ENCODE measurements around the gene COL6A2. TPM values are rescaled to one million over a fixed set of nuclear protein-coding genes. Genes with fewer than 3 reads are reported as not detected.

COL6A2 gene
- total and polyA plus RNA-seq, 2 of the 4 experiments (the other 2 are of a cell fraction): 208 to 1,065 TPM

- H3K27me3 ChIP-seq (ENCODE audit: control insufficient read depth, insufficient read depth, low read length): no peaks in the 10 kb centered on the region
- no peak overlapping the region for H4K5ac ChIP-seq (ENCODE audit: low read depth, low read length)
- in situ Hi-C loops (cut with MboI; ENCODE audit: low sequenced_read_pairs): no loop called here
- no peak overlapping the region for H2BK20ac ChIP-seq (ENCODE audit: low read depth, low read length)
- ATAC-seq (ENCODE audit: low read depth) (no peak), DNase-seq (no peak)
- no peak overlapping the region for H3K27ac ChIP-seq (ENCODE audit: insufficient read depth, low read length)
- intact Hi-C loops (cut with micrococcal nuclease): no loop called here
- H3K79me1 ChIP-seq (ENCODE audit: low read depth in 1 of 2, low read length in 2 of 2): peaks cover 24 to 91% of the 10 kb centered on the region in 2 experiments
- H2AFZ ChIP-seq (replicated peaks; ENCODE audit: low read length, poor library complexity): no peak overlapping the region
- no peak overlapping the region for H3K9ac ChIP-seq (ENCODE audit: low read depth, low read length)
- dilution Hi-C loops (cut with HindIII; ENCODE audit: low sequenced_read_pairs, unreplicated experiment): no loop called here
- peaks cover under 1% of the 10 kb centered on the region; the same call in 1 of the 2 replicates for H3K4me1 ChIP-seq (ENCODE audit: control insufficient read depth, insufficient read depth, low read length)
- no peak overlapping the region for H3K18ac ChIP-seq (ENCODE audit: low read depth, low read length)
- ChIA-PET POLR2A (ENCODE audit: unreplicated experiment) (no interaction called here), CTCF (no interaction called here)
- TF ChIP-seq FOS (IDR thresholded peaks at IDR 0.05; ENCODE audit: low read depth, low read length): no peak
- no peak for TF ChIP-seq RAD21 (IDR thresholded peaks at IDR 0.05; ENCODE audit: low read length)
- no peak for TF ChIP-seq RCOR1 (IDR thresholded peaks at IDR 0.05; ENCODE audit: insufficient replicate concordance, low read length)
- no peak for TF ChIP-seq SMC3 (IDR thresholded peaks at IDR 0.05; ENCODE audit: low read depth, low read length)
- H2BK5ac ChIP-seq (ENCODE audit: low read depth, low read length, poor library complexity, severe bottlenecking): no peak overlapping the region
- H4K20me1 ChIP-seq (ENCODE audit: insufficient read depth, low read length): peaks cover 82% of the 10 kb centered on the region
- H4K8ac ChIP-seq (ENCODE audit: low read depth in 2 of 2, low read length in 2 of 2): no peak overlapping the region; a peak in 1 of 4 replicates
- H3K23ac ChIP-seq (ENCODE audit: low read depth, low read length): no peak overlapping the region
- H3K4me2 ChIP-seq (ENCODE audit: low read depth, low read length): no peak overlapping the region
- H2BK15ac ChIP-seq (ENCODE audit: low read depth, low read length): no peak overlapping the region
- H3K9me1 ChIP-seq (ENCODE audit: insufficient read depth, low read length): peaks cover 5% of the 10 kb centered on the region; the same call in 1 of the 2 replicates
- H3K4me3 ChIP-seq (ENCODE audit: insufficient read depth, low read depth, low read length): no peak overlapping the region
- H2BK120ac ChIP-seq (ENCODE audit: low read depth, low read length): no peak overlapping the region
- H3K14ac ChIP-seq (replicated peaks; ENCODE audit: low read depth, low read length): no peak overlapping the region
- H3K36me3 ChIP-seq (ENCODE audit: control insufficient read depth, insufficient read depth, low read length): peaks cover 93% of the 10 kb centered on the region
- H4K91ac ChIP-seq (ENCODE audit: insufficient read depth, low read depth, low read length): no peak overlapping the region
- no peak overlapping the region for H3K56ac ChIP-seq (ENCODE audit: extremely low read depth, insufficient read depth, low read length)
- no CpG with 5 or more reads among the region's 4 CpGs for WGBS, 2 experiments (ENCODE audit: extremely low coverage in 2 of 2, insufficient read length in 1 of 2)
- H2AK5ac ChIP-seq (ENCODE audit: low read depth, low read length): no peak overlapping the region
- no peak overlapping the region for H3K4ac ChIP-seq (ENCODE audit: low read depth, low read length)
- H2AK9ac ChIP-seq (replicated peaks; ENCODE audit: low read depth, low read length, poor library complexity): no peak overlapping the region
- no TSS peak for BruUV-seq (replicated peaks)
- H3K9me3 ChIP-seq (ENCODE audit: control insufficient read depth, insufficient read depth, low read length): peaks cover 5% of the 10 kb centered on the region
Measured at GRCh38 chr21:46114963-46115362, 17.1 kb downstream of the COL6A2 start.
